A549 (cell line): ENCODE data around the gene RPL31. TPM values are rescaled to one million over a fixed set of nuclear protein-coding genes. Genes with fewer than 3 reads are reported as not detected.
A peak's percentile ranks its signal among the peaks of the same experiment; 100 is the strongest.

Experiments used
- ATAC-seq, 2 experiments: fragments of 200-7000 bp in 1 of 2; fragments of >200 bp in 1 of 2; cut with Nextera tagmentation in 1 of 2; cut with Tn5 transposase in 1 of 2; 3 replicates each; pipeline versions ENCODE4 v1.8.0 to v1.9.1; 2018 to 2020; ENCODE audit warnings: mild to moderate bottlenecking in 1 of 2, moderate library complexity in 1 of 2
- CTCF ChIA-PET: fragments of 300-600 bp; sonication (Branson Sonifier 250); formaldehyde crosslinking; extraction: SDS; loops from one replicate; lab custom pipeline; 2021; ENCODE audit warnings: antibody characterized with exemption, inconsistent platforms; lab: Yijun Ruan, JAX
- POLR2A ChIA-PET: fragments of 350-600 bp; formaldehyde crosslinking; extraction: SDS; loops from one replicate; lab custom pipeline; 2021; ENCODE audit warnings: antibody characterized with exemption, inconsistent platforms; lab: Yijun Ruan, JAX
- DNase-seq, 2 experiments: peaks; one replicate each; pipeline versions ENCODE4 v3.0.0 to v3.0.0-alpha.2; 2011 to 2016; ENCODE audit warnings: low read depth in 1 of 2, low spot score in 1 of 2
- FAIRE-seq: peaks from 2 replicates; lab custom pipeline; 2011; peaks lifted over from hg19 to GRCh38; lab: Jason Lieb, UNC
- H3K27ac ChIP-seq, 2 experiments: fragments of >200 bp; sonication (Bioruptor Twin); formaldehyde crosslinking; 3 replicates each; pipeline ENCODE4 v1.5.1; 2016 to 2017
- H3K4me1 ChIP-seq: fragments of >200 bp; sonication (Bioruptor Twin); formaldehyde crosslinking; 3 replicates; pipeline ENCODE4 v1.6.1; 2016
- H3K4me2 ChIP-seq: fragments of >200 bp; sonication (Bioruptor Twin); formaldehyde crosslinking; 3 replicates; pipeline ENCODE4 v1.6.1; 2016
- H3K4me3 ChIP-seq: fragments of >200 bp; sonication (Bioruptor Twin); formaldehyde crosslinking; 3 replicates; pipeline ENCODE4 v1.5.1; 2016
- H3K9me3 ChIP-seq: fragments of >200 bp; sonication (Bioruptor Twin); formaldehyde crosslinking; 3 replicates; pipeline ENCODE4 v1.6.1; 2016
- ATOH8 ChIP-seq: fragments of 250-450 bp; sonication (Bioruptor Pico); IDR thresholded peaks from 2 replicates; pipeline ENCODE4 v1.5.0; 2020; ENCODE audit warnings: low read depth, mild to moderate bottlenecking, moderate library complexity
- BCL3 ChIP-seq: fragments of >200 bp; sonication (Bioruptor Twin); formaldehyde crosslinking; IDR thresholded peaks from 3 replicates; pipeline ENCODE4 v1.6.1; 2016
- BHLHE40 ChIP-seq: IDR thresholded peaks from 2 replicates; pipeline ENCODE4 v1.6.1; 2012; ENCODE audit warnings: low read depth, low read length, inconsistent platforms
- CBX8 ChIP-seq: fragments of 200-600 bp; sonication (generic); IDR thresholded peaks from 2 replicates; pipeline ENCODE4 v1.6.1; 2016
- CEBPB ChIP-seq, 2 experiments: fragments of >200 bp in 1 of 2; sonication (Bioruptor Twin) in 1 of 2; formaldehyde crosslinking in 1 of 2; IDR thresholded peaks; 2 replicates each; pipeline ENCODE4 v1.6.1; 2012 to 2016
- CHD2 ChIP-seq: fragments of 150-350 bp; IDR thresholded peaks from 2 replicates; pipeline ENCODE4 v1.6.1; 2014; ENCODE audit warnings: low read length; ENCODE audit not compliant: partially characterized antibody
- E2F6 ChIP-seq: IDR thresholded peaks from 2 replicates; pipeline ENCODE4 v1.6.1; 2012; ENCODE audit warnings: low read depth, borderline replicate concordance
- EHF ChIP-seq: fragments of 250-450 bp; sonication (Bioruptor Pico); IDR thresholded peaks from 2 replicates; pipeline ENCODE4 v1.5.0; 2020; ENCODE audit warnings: mild to moderate bottlenecking
- EP300 ChIP-seq, 2 experiments: fragments of >200 bp; sonication (Bioruptor Twin); formaldehyde crosslinking; IDR thresholded peaks; 2 replicates in 1 of 2; 3 replicates in 1 of 2; pipeline ENCODE4 v1.6.1; 2016 to 2017
- FOSL2 ChIP-seq, 2 experiments: fragments of 450-650 bp in 1 of 2; fragments of >200 bp in 1 of 2; sonication (Bioruptor Twin) in 1 of 2; formaldehyde crosslinking; IDR thresholded peaks; 2 replicates each; pipeline versions ENCODE4 v1.5.0 to v1.6.1; 2016 to 2020; ENCODE audit warnings: mild to moderate bottlenecking in 1 of 2, moderate library complexity in 1 of 2
- FOXS1 ChIP-seq: fragments of 250-450 bp; sonication (Bioruptor Pico); IDR thresholded peaks from 2 replicates; pipeline ENCODE4 v1.5.0; 2020; ENCODE audit warnings: mild to moderate bottlenecking, moderate library complexity
- HDAC2 ChIP-seq: fragments of 200-600 bp; sonication (generic); IDR thresholded peaks from 2 replicates; pipeline ENCODE4 v1.6.1; 2016
- HEYL ChIP-seq: fragments of 250-450 bp; sonication (Bioruptor Pico); IDR thresholded peaks from 2 replicates; pipeline ENCODE4 v1.8.0; 2021; ENCODE audit warnings: mild to moderate bottlenecking, moderate library complexity
- HOXA7 ChIP-seq: fragments of 250-450 bp; sonication (Bioruptor Pico); IDR thresholded peaks from 2 replicates; pipeline ENCODE4 v1.5.0; 2020; ENCODE audit warnings: mild to moderate bottlenecking, moderate library complexity
- HOXB13 ChIP-seq: fragments of 250-450 bp; sonication (Bioruptor Pico); IDR thresholded peaks from 2 replicates; pipeline ENCODE4 v1.5.0; 2020; ENCODE audit warnings: low read depth, mild to moderate bottlenecking, moderate library complexity
- JUN ChIP-seq, 2 experiments: fragments of >200 bp; sonication (Bioruptor Twin); formaldehyde crosslinking; IDR thresholded peaks; 2 replicates in 1 of 2; 3 replicates in 1 of 2; pipeline ENCODE4 v1.6.1; 2016 to 2017
- JUNB ChIP-seq: fragments of >200 bp; sonication (Bioruptor Twin); formaldehyde crosslinking; IDR thresholded peaks from 2 replicates; pipeline ENCODE4 v1.6.1; 2016
- MAFK ChIP-seq: fragments of 450-650 bp; IDR thresholded peaks from 2 replicates; pipeline ENCODE4 v1.6.1; 2014; ENCODE audit not compliant: partially characterized antibody
- MAX ChIP-seq: IDR thresholded peaks from 2 replicates; pipeline ENCODE4 v1.6.1; 2012
- MAZ ChIP-seq: fragments of 150-350 bp; IDR thresholded peaks from 2 replicates; pipeline ENCODE4 v1.6.1; 2014; ENCODE audit warnings: antibody characterized with exemption, low read depth, low read length, borderline replicate concordance
- NFE2L2 ChIP-seq: fragments of 150-350 bp; conservative IDR thresholded peaks from 2 replicates; pipeline ENCODE4 v1.6.1; 2014; ENCODE audit warnings: low read length
- NPAS2 ChIP-seq: fragments of 250-450 bp; sonication (Bioruptor Pico); IDR thresholded peaks from 2 replicates; pipeline ENCODE4 v1.8.0; 2022; ENCODE audit warnings: mild to moderate bottlenecking, moderate library complexity, borderline replicate concordance
- NR3C1 ChIP-seq: fragments of >200 bp; sonication (Bioruptor Twin); formaldehyde crosslinking; IDR thresholded peaks from 3 replicates; pipeline ENCODE4 v1.6.1; 2017
- PBX3 ChIP-seq: IDR thresholded peaks from 2 replicates; pipeline ENCODE4 v1.6.1; 2012
- POLR2A ChIP-seq: IDR thresholded peaks from 2 replicates; pipeline ENCODE4 v1.6.1; 2012; ENCODE audit warnings: mild to moderate bottlenecking, low read length
- POLR2AphosphoS2 ChIP-seq: conservative IDR thresholded peaks from 2 replicates; pipeline ENCODE4 v1.6.1; 2012; ENCODE audit warnings: low read length, improper control_type of control experiment, inconsistent platforms
- RARB ChIP-seq: fragments of 250-450 bp; sonication (Bioruptor Pico); IDR thresholded peaks from 2 replicates; pipeline ENCODE4 v1.8.0; 2021; ENCODE audit warnings: mild to moderate bottlenecking, moderate library complexity
- SREBF2 ChIP-seq: fragments of 450-650 bp; IDR thresholded peaks from 2 replicates; pipeline ENCODE4 v1.6.1; 2014; ENCODE audit warnings: mild to moderate bottlenecking, moderate library complexity
- TFCP2L1 ChIP-seq: fragments of 250-450 bp; sonication (Bioruptor Pico); IDR thresholded peaks from 2 replicates; pipeline ENCODE4 v1.5.0; 2021; ENCODE audit warnings: mild to moderate bottlenecking
- ZC3H11A ChIP-seq: fragments of 450-650 bp; IDR thresholded peaks from 2 replicates; pipeline ENCODE4 v1.6.1; 2014; ENCODE audit warnings: antibody characterized with exemption, mild to moderate bottlenecking
- ZFP36 ChIP-seq: fragments of 450-650 bp; IDR thresholded peaks from 2 replicates; pipeline ENCODE4 v1.6.1; 2014; ENCODE audit warnings: borderline replicate concordance; ENCODE audit not compliant: partially characterized antibody
- ZNF302 ChIP-seq: fragments of 250-450 bp; sonication (Bioruptor Pico); IDR thresholded peaks from 2 replicates; pipeline ENCODE4 v1.9.0; 2021; ENCODE audit warnings: inconsistent platforms, mild to moderate bottlenecking, moderate library complexity
- ZSCAN20 ChIP-seq: fragments of 250-450 bp; sonication (Bioruptor Pico); IDR thresholded peaks from 2 replicates; pipeline ENCODE4 v1.8.0; 2022; ENCODE audit warnings: mild to moderate bottlenecking, moderate library complexity
- WGBS: methylation state at CpG from one replicate; pipeline ENCODE4 v1.1.6; 2017; ENCODE audit errors: missing lambda C conversion rate; 5-methylcytosine and 5-hydroxymethylcytosine counted together
- polyA plus RNA-seq, 4 experiments: library from polyadenylated mRNA; depleted of rRNA in 3 of 4; stranded (reverse); fragments of >200 nt; fragmentation: RNase III in 1 of 4; extraction: RNeasy Plus Mini Kit Qiagen cat#74134 plus additional on column Dnase treatment in 1 of 4; gene quantifications; 2 replicates in 3 of 4; 3 replicates in 1 of 4; pipeline ENCODE4 v1.2.3, GENCODE V29; 2011 to 2017

RPL31 gene
- polyA plus RNA-seq, 2 of the 4 experiments (the other 2 are of a cell fraction), result 1,803 to 2,064 TPM

GRCh38 chr2:101006065-101006715 lies 4.1 kb downstream of the RPL31 start:
- H3K4me1 ChIP-seq, result peaks cover 50% of the 10 kb centered on the region
- TF ChIP-seq POLR2AphosphoS2 (peak; percentile 72; the same call in 1 of the 2 replicates), ZNF302 (CRISPR knock-in tag) (no peak), SREBF2 (no peak), MAZ (no peak), HOXA7 (CRISPR knock-in tag) (0 out of 2 replicates have a peak, but pooled peaks have one; percentile 21), JUN (IDR thresholded peaks at IDR 0.05) (peak in 1 of 2 experiments; percentile 39; a peak in 2 of 5 replicates)
- TF ChIP-seq, all 56 proteins: peak for 3
- Histone ChIP-seq H3K27ac (no peak overlapping the region), H3K9me3 (no peaks in the 10 kb centered on the region), H3K4me3 (no peak overlapping the region), H3K4me2 (peak overlapping the region; percentile 98)
- ATAC-seq, result no peak
- no peak for DNase-seq
- 77% methylated on average over 4 of the region's 4 CpGs for WGBS
- FAIRE-seq, result no peak
- ChIA-PET CTCF (interaction anchor here (0.8 to 1.8 kb wide), 7 partner anchors 21 to 402 kb away, joined by 3 to 11 read pairs (median 3); no protein-coding TSS in a partner anchor), POLR2A (no interaction called here)

- Histone ChIP-seq H3K4me1 (peaks cover 45% of the 10 kb centered on the region), H3K27ac (peak overlapping the region in 1 of 2 experiments; percentile 17; a peak in 2 of 6 replicates), H3K4me2 (no peak overlapping the region), H3K9me3 (no peaks in the 10 kb centered on the region), H3K4me3 (no peak overlapping the region)
- peak; percentile 30 to 35; a peak in 4 of 6 replicates for ATAC-seq
- no peak for FAIRE-seq
- WGBS, result 71% methylated on average over 11 of the region's 11 CpGs
- POLR2A ChIA-PET, result interaction anchor here (0.8 to 1.5 kb wide), 3 partner anchors 80 to 198 kb away, joined by 3 read pairs; partner anchors contain the start of gene TBC1D8
- peak in 1 of 2 experiments; percentile 40 for DNase-seq
- CTCF ChIA-PET, result interaction anchor here (0.7 to 9.1 kb wide), 9 partner anchors 29 to 1448 kb away, joined by 3 to 136 read pairs (median 5); partner anchors contain the start of gene TBC1D8
- TF ChIP-seq BHLHE40 (no peak), POLR2A (no peak), MAZ (no peak), E2F6 (no peak), PBX3 (peak; percentile 26; the same call in 1 of the 2 replicates), HOXB13 (CRISPR knock-in tag) (no peak), NFE2L2 (no peak), HEYL (CRISPR knock-in tag) (no peak), CBX8 (no peak), ATOH8 (CRISPR knock-in tag) (no peak), TFCP2L1 (CRISPR knock-in tag) (peak; percentile 44; the same call in 1 of the 2 replicates), MAX (no peak), NR3C1 (no peak), BCL3 (peak; percentile 46; the same call in 2 of the 3 replicates), JUNB (no peak), ZC3H11A (no peak; the same call in 1 of the 2 replicates), EP300 (IDR thresholded peaks at IDR 0.05) (no peak), ZFP36 (no peak), NPAS2 (CRISPR knock-in tag) (no peak), MAFK (no peak), ZSCAN20 (CRISPR knock-in tag) (no peak), FOSL2 (IDR thresholded peaks at IDR 0.05) (no peak), FOSL2 (CRISPR knock-in tag; IDR thresholded peaks at IDR 0.05) (no peak), RARB (CRISPR knock-in tag) (peak; percentile 50; the same call in 1 of the 2 replicates), CEBPB (IDR thresholded peaks at IDR 0.05) (no peak), FOXS1 (CRISPR knock-in tag) (no peak), JUN (IDR thresholded peaks at IDR 0.05) (peak in 1 of 2 experiments; percentile 49; a peak in 3 of 5 replicates), EHF (no peak), HDAC2 (no peak), CHD2 (no peak)
Measured at GRCh38 chr2:101007415-101008345, 5.6 kb downstream of the RPL31 start.
